Uterus (tissue), 2 donors: ENCODE measurements around the gene FAM200C.

ENCODE experiments used
- POLR2A ChIP-seq, 2 donors: fragments of 450-650 bp; IDR thresholded peaks; one replicate each; pipeline ENCODE4 v1.6.1; 2016; ENCODE audit warnings: antibody characterized with exemption in 2 of 2, mild to moderate bottlenecking in 1 of 2, moderate library complexity in 1 of 2
- TF ChIP-seq, protein P1 (sequence below), 4 experiments: fragments of 200-600 bp in 2 of 4; fragments of 450-650 bp in 2 of 4; sonication (generic) in 2 of 4; IDR thresholded peaks; one replicate each; pipeline ENCODE4 v1.5.1; 2016 to 2019; ENCODE audit warnings: antibody characterized with exemption in 4 of 4, mild to moderate bottlenecking in 2 of 4, moderate library complexity in 1 of 4

GRCh38 chr5:160360310-160360709 lies 39.5 kb downstream of the FAM200C start:
- TF ChIP-seq, protein P1, sequence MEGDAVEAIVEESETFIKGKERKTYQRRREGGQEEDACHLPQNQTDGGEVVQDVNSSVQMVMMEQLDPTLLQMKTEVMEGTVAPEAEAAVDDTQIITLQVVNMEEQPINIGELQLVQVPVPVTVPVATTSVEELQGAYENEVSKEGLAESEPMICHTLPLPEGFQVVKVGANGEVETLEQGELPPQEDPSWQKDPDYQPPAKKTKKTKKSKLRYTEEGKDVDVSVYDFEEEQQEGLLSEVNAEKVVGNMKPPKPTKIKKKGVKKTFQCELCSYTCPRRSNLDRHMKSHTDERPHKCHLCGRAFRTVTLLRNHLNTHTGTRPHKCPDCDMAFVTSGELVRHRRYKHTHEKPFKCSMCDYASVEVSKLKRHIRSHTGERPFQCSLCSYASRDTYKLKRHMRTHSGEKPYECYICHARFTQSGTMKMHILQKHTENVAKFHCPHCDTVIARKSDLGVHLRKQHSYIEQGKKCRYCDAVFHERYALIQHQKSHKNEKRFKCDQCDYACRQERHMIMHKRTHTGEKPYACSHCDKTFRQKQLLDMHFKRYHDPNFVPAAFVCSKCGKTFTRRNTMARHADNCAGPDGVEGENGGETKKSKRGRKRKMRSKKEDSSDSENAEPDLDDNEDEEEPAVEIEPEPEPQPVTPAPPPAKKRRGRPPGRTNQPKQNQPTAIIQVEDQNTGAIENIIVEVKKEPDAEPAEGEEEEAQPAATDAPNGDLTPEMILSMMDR (IDR thresholded peaks at IDR 0.05): no peak
- TF ChIP-seq POLR2A (IDR thresholded peaks at IDR 0.05): no peak
